ENCODE data around the gene TMEM100.

DNA sequence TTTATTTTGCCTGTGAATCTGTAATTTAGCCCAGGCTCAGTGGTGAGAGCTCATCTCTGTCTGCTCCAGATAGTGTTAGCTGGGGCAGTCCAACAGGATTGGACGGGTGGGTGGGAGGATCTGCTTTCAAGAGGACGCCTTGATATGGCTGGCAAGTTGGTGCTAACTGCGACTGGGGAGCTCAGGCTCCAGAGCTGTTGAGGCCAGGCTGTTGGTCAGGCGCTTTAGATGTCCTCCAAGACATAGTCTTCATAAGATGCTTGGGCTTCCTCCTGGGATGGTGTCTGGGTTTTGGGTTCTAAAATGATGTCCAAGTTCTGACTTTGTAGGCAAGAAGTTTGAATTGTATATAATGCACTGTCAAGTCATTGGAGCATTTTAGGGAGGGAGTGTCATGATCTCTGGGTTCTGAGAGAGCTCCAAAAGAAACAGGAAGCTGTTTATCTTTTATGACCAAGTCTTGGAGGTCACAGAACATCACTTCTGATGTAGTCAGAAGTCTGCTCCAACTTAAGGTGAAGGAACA is 15.4 kb upstream of the TMEM100 start:
- TF ChIP-seq, protein P1, sequence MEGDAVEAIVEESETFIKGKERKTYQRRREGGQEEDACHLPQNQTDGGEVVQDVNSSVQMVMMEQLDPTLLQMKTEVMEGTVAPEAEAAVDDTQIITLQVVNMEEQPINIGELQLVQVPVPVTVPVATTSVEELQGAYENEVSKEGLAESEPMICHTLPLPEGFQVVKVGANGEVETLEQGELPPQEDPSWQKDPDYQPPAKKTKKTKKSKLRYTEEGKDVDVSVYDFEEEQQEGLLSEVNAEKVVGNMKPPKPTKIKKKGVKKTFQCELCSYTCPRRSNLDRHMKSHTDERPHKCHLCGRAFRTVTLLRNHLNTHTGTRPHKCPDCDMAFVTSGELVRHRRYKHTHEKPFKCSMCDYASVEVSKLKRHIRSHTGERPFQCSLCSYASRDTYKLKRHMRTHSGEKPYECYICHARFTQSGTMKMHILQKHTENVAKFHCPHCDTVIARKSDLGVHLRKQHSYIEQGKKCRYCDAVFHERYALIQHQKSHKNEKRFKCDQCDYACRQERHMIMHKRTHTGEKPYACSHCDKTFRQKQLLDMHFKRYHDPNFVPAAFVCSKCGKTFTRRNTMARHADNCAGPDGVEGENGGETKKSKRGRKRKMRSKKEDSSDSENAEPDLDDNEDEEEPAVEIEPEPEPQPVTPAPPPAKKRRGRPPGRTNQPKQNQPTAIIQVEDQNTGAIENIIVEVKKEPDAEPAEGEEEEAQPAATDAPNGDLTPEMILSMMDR (IDR thresholded peaks at IDR 0.05; ENCODE audit: poor library complexity, severe bottlenecking), result no peak
- no peak for TF ChIP-seq POLR2AphosphoS5 (IDR thresholded peaks at IDR 0.05)
- TF ChIP-seq SMC3 (conservative IDR thresholded peaks at IDR 0.05; ENCODE audit: poor library complexity), result no peak
- no peak for TF ChIP-seq TAF1 (IDR thresholded peaks at IDR 0.05; ENCODE audit: low read depth)
- no peak for TF ChIP-seq RAD21 (conservative IDR thresholded peaks at IDR 0.05)
- TF ChIP-seq EZH2 (IDR thresholded peaks at IDR 0.05; ENCODE audit: borderline replicate concordance, insufficient read depth, low read length, poor library complexity, severe bottlenecking), result no peak
- TF ChIP-seq, protein P2, sequence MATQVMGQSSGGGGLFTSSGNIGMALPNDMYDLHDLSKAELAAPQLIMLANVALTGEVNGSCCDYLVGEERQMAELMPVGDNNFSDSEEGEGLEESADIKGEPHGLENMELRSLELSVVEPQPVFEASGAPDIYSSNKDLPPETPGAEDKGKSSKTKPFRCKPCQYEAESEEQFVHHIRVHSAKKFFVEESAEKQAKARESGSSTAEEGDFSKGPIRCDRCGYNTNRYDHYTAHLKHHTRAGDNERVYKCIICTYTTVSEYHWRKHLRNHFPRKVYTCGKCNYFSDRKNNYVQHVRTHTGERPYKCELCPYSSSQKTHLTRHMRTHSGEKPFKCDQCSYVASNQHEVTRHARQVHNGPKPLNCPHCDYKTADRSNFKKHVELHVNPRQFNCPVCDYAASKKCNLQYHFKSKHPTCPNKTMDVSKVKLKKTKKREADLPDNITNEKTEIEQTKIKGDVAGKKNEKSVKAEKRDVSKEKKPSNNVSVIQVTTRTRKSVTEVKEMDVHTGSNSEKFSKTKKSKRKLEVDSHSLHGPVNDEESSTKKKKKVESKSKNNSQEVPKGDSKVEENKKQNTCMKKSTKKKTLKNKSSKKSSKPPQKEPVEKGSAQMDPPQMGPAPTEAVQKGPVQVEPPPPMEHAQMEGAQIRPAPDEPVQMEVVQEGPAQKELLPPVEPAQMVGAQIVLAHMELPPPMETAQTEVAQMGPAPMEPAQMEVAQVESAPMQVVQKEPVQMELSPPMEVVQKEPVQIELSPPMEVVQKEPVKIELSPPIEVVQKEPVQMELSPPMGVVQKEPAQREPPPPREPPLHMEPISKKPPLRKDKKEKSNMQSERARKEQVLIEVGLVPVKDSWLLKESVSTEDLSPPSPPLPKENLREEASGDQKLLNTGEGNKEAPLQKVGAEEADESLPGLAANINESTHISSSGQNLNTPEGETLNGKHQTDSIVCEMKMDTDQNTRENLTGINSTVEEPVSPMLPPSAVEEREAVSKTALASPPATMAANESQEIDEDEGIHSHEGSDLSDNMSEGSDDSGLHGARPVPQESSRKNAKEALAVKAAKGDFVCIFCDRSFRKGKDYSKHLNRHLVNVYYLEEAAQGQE (IDR thresholded peaks at IDR 0.05; ENCODE audit: borderline replicate concordance), result no peak
- no peak for TF ChIP-seq EP300 (conservative IDR thresholded peaks at IDR 0.05; ENCODE audit: poor library complexity, severe bottlenecking)
